Measurements from ENCODE around the gene DENND5A.
"Not testable (repeated sequence)": the region's sequence is repeated elsewhere in the genome, so short reads cannot be mapped to it uniquely, and the experiment has no call there.

The DENND5A gene

DNA sequence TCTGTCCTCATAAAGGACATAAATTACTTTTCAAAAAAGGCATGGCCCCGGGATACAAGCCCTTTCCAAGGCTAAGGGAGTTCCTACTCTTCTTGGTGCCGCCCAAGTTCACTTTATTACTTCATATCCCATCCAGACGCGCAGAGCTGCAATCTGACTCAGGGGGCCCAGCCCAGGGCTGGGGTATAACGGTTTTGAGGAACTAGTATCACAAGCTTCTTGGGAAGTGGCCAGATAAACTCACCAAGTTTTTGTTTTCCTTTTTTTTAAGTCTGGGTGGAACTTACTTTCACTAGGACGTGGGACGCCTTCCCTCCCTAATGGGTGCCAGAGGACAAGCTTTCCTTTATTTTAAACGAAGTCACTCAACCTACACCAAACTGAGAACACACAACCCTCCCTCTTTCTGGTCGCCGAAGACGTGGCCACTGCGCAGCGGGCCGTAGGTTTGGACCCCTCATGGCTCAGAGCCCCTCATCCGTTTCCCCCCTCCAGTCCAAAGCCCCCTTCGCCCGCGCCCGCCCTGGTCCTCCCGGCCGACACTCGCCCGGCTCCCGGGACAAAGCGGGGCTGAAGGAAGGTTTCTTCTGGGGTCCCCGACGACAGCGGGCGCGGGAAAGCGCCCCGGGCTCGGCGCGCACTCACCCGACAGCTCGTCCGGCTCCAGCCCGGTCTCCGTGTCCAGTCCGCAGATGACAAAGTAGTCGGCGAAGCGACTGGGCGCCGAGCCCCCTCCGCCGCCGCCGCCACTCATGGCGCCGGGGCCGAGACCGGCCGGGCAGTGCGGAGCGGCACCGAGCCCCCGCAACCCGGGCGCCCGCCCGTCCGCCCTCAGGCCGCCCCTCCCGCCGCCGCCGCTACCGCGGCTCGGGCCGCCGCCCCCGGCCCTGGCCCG is 587 bp downstream of the DENND5A start:
- peak in 1 of 2 experiments; percentile 28 for DNase-seq

DNA sequence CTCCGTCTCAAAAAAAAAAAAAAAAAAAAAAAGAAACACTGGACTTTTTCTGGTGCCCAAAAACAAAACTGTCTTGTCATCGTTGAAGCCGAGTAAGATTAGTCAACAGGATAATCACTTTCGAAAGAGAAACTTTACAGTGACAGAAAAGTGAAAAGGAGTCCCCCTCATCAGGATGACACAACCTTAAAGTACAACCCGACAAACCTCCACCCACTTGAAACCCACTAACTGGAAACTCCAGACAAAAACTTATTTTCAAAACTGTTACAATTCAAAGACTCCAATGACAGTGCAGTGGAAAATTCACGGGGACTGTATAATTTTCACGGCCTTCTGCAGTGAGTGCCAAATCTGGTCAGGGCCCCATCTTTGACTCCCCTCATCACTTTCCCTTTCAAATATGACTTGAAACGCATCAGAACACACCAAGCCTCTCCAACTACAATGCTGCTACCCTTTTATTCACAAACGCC is 1.3 kb downstream of the DENND5A start:
- no peak for DNase-seq

DNA sequence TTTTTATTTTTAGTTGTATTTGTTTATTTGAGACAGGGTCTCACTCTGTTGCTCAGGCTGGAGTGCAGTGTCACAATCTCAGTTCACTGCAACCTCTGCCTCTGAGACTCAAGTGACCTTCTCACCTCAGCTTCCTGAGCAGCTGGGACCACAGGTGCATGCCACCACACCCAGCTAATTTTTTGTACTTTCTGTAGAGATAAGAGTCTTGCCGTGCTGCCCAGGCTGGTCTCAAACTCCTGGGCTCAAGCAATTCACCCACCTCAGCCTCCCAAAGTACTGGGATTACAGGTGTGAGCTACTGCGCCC is 4.4 kb downstream of the DENND5A start:
- DNase-seq = not testable (repeated sequence)

DNA sequence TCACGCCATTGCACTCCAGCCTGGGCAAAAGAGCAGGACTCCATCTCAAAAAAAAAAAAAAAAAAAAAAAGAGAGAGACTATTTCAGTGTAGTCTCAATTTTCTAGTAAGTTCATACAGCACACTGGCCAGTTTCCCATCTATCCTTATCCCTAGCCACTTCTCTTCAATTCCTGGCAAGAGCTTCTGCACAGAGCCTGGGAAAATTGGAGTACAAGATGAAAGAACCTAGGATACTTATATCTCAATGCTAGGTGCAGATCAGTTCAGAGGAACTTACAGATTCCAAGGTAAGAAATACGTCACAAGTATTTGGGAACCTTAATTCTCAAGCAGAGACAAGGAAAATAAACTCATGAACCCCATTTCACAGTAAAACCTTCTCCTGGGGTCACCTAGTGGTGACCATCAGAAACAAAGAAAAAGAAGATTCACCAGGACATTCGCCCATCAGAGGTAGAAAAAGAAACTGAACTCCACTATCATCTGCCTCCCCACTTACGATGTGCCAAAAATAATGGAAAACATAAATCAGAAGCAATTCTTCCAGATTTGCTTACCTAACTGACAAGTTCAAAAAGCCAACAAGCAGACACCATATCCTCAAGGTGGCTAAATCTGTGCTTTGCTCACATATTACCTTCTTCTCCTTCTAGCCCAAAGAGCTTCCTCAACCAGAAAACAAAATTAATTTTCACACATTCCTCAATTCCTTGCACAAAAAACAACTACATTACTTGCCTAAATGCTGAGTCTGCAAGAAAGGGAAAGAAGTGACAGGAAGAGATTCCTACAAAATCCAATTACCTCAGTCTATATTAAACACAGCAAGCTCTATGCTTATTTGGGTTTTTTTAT is 4.9 kb downstream of the DENND5A start:
- DNase-seq = no peak

DNA sequence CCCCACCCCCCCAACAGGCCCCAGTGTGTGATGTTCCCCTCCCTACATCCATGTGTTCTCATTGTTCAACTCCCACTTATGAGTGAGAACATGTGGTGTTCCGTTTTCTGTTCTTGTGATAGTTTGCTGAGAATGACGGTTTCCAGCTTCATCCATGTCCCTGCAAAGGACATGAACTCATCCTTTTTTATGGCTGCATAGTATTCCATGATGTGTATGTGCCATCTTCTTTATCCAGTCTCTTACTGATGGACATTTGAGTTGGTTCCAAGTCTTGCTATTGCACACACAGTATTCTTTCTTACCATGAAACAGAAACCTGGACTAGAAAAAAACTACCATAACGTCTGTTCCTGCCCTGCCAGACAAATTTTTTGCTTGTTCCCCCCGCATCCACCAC is 6.9 kb downstream of the DENND5A start:
- not testable (repeated sequence) for DNase-seq

DNA sequence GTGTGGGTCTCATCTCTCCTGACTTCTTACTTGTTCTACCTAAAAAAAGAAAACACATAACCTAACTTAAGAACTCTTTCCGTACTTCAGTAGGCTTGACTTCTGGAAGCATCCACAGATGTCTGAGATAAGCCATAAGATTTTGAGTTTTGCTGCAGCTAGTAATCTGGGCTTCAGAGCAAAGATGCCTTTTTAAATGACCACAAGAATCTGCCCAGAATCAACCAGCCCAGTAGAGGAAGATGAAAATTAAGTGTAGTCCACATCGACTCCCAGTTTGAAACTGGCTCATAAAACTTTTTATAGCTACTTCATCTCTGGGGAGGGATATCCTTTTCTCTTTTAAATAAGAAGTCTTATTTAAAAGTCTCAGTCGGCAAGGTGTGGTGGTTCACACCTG is 10.7 kb downstream of the DENND5A start:
- no peak for DNase-seq

DNA sequence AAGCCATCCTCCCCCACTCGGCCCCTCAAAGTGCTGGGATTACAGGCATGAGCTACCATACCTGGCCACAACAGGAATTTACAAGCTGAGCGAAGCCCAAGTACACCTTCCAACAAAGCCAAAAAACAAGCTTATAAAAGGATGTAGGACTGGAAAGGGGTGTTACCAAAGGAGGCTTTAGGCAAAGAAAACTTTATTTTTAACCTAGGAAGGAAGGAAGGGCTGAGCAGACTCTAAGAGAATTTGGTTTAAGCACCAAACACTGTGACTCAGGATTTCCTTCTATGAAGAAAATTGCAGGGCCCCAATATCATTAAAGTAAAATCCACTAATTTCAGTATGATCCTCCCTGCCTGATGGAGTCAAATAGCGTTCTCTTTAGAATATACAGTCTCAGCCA is 12.1 kb downstream of the DENND5A start:
- no peak for DNase-seq

DNA sequence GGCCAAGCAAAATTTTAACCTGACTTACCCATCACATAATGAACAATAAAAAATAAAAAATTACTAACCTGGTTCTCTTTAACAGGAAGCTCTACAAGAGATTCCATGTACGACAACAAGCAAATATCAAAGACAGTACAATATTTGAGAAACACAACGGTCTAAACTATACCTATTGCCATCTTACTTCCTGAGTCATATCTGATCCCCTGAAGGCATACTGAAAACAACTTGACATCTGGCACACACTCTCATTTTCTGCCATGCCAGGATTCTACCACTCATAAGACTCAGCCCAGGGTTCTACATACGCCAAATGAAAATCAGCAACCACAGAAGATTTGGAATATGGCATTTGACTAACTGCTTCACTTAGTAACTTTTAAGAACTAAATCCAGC is 13.8 kb downstream of the DENND5A start:
- peak in 1 of 2 experiments; percentile 50 for DNase-seq

DNA sequence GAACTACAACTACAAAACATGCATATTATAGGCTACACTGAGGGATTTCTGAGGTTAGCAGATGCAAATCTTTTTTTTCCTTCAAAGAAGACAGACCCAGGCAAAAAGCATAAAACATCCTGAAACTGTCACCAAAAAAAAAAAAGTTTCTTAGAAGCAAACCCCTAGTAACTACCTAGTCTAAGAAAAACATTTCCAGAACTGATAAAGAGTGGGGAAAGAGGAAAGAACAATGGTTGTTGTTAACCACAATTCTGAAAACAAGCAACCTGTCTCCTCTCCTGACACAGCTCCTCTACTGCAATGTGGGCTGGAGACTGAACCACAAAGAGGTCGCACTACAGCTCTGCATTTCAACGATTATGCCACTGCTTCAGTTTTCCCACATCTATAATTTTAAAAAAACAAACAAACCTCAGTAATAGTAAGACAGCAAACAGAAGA is 15.0 kb downstream of the DENND5A start:
- DNase-seq = no peak

DNA sequence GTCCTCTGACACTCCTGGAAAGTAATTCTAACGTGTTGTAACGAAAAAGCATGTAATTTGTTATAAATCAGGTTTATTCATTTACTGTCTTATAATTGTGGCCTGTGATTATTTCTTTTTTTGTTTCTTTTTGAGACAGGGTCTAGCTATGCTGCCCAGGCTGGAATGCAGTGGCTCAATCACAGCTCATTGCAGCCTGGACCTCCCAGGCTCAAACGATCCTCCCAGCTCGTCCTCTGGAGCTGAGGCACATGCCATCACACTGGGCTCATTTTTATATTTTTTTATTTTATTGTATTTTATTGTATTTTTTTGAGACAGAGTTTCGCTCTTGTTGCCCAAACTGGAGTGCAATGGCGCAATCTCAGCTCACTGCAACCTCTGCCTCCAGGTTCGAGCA is 15.9 kb downstream of the DENND5A start:
- DNase-seq = no peak

DNA sequence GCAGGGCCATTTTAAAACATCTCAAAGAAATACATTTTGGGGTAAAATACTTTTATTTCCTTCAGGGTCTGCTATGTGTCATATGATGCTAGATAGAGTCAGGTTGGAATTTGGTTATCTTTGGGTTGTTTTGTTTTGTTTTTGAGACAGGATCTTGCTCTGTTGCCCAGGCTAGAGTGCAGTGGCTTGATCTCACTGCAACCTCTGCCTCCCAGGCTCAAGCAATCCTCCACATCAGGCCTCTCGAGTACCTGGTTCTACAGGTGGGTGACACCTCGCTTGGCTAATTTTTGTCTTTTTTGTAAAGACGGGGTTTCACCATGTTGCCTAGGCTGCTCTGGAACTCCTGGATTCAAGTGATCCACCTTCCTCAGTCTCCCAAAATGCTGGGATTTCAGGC is 17.3 kb downstream of the DENND5A start:
- DNase-seq = no peak

DNA sequence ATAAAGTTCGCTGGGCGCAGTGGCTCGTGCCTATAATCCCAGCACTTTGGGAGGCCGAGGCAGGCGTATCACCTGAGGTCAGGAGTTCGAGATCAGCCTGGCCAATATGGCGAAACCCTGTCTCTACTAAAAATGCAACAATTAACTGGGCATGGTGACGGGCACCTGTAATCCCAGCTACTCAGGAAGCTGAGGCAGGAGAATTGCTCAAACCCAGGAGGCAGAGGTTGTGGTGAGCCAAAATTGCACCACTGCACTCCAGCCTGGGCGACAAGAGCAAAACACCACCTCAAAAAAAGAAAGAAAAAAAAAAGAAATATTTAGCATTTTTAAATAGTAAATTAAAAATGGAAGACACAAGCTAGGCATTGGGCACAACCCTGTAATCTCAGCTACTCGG is 28.9 kb downstream of the DENND5A start:
- DNase-seq = not testable (repeated sequence)

DNA sequence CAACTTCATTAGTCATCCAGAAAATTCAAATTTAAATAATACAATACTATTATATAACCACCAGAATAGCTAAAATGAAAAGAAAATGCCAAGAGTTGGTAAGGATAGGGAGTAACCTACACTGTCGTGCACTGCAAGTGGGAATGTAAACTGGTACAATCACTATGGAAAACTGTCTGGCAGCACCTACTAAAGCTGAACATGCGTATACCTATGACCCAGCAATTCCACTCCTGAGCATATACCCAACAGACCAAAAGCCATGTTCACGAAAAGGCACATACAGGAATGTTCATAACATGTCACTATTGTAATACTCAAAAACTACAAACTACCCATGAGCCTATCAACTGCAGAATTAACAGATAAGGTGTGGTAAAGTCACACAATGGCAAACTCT is 32.7 kb downstream of the DENND5A start:
- DNase-seq = no peak

DNA sequence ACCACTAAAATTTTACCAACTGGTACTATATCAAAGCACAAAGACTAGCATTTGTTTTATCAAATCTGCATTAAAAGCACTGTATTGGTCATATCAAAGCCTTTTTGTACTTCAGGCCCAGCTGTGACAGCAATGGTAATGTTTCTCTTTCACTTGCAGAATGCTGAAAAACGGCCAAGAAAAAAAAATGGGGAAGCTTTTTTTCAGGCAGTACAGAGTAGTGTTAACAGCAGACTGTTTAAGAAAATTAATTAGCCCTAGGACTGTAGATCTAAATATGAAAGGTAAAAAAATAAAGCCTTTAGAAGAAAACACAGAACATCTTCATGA is 33.3 kb downstream of the DENND5A start:
- DNase-seq = no peak

DNA sequence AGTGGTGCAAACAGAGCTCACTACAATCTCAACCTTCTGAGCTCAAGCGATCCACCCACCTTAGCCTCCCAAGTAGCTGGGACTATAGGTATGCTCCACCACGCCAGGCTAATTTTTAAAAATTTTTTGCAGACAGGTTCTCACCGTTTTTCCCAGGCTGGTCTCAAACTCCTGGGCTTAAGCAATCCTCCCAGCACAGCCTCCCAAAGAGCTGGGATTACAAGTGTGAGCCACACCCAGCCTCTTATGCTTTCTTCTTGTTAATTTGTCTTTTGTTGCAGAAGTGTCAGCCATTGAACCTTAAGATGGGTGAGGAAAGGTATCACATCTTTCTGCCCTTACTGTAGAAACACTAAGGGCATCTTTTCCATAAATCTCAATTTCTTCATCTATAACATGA is 34.9 kb downstream of the DENND5A start:
- DNase-seq = no peak

DNA sequence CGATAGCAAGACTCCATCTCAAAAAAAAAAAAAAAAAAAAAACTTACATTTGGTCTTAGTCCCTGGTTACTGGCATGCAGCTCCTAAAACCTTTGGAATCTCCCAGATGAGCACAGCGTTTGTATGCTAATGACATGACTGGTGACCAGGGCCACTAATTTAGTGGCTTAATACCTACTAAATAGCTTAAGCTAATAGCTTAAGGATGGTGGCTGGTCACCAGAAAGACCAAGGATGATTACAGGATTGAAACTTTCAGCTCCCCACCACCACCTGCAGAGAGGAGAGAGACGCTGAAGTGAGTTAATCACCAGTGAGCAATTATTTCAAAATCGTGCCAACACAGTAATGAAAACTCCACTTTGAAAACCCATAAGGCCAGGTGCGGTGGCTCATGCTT is 37.1 kb downstream of the DENND5A start:
- DNase-seq = no peak

DNA sequence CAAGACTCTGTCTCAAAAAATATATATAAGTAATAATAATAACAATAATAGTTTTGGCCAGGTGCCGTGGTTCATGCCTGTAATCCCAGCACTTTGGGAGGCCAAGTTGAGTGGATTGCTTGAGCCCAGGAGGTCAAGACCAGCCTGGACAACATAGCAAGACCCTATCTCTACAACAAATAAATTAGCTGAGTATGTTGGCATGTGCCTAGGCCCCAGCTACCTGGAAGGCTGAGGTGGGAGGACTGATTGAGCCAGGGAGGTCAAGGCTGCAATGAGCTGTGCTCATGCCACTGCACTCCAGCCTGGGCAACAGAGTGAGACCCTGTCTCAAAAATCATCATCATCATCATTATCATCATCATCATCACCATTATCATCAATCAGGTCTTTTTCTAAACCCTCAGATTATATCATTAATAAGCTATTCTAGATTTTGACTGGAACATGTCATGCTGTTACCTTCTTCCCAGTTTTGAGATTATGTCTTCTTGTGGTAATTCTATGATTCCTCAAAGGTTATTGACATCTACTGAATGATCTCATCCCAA is 39.3 kb downstream of the DENND5A start:
- no peak for DNase-seq

DNA sequence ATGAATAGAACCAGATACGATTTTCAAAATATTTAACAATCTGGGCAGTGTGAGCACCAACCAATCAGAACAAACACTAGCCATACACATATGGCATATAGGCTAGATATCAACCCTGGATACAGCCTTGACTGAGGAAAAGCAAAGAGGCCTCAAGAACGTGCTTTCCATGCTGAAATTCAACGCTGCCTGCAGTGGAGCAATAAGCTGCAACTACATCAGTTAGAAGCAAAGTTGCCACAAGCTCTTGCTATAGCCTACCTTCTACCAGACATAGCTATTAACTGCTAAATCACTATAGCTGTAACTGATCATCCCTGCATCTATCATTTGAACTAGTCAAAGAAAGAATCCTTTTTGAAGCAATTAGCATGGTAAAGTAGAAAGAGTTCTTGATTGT is 42.5 kb downstream of the DENND5A start:
- DNase-seq = no peak

DNA sequence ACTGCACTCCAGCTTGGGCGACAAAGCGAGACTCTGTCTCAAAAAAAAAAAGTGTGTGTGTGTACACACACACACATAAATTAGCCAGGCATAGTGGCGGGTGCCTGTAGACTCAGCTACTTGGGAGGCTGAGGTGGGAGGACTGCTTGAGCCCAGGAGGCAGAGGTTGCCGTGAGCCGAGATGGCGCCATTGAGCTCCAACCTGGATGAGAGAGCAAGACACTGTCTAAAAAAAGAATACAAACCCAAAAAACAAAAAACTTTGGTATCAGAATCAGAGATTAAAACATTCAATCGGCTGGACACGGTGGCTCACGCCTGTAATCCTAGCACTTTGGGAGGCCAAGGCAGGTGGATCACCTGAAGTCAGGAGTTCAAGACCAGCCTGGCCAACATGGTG is 44.3 kb downstream of the DENND5A start:
- not testable (repeated sequence) for DNase-seq

DNA sequence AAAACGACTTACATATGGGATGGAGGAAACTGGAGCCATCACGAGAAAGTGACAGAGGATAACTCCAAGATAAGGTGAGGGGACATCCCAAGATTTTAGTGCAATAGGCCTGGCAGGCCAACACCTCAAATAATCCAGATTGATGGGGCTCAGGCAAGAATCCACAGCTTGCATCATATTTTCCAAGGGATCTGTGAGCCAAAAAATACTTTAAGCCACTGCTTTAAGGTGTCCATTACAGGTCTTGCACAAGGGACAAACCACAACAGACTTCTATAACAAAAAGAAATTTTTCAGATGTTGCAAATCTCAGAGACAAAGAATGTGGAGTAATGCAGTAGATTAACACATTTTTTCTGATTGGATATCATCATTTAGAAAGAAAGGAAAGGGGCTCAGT is 45.6 kb downstream of the DENND5A start:
- DNase-seq = no peak

DNA sequence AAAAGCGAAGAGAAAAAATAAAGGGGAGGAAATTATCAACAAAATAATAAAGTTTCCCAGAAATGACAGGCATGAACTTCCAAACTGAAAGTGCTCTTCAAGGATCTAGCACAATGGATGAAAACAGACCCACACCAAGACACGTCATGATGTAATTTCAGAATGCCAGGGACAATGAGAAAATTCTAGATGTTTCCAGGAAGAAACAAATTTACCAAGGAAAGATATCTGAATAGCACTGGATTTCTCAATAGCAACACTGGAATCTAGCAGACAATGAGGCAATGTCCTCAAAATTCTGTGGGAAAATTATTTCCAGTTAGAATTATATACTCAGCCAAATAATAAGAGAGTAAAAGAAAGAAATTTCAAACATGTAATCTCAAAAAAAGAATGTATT is 46.0 kb downstream of the DENND5A start:
- no peak for DNase-seq

DNA sequence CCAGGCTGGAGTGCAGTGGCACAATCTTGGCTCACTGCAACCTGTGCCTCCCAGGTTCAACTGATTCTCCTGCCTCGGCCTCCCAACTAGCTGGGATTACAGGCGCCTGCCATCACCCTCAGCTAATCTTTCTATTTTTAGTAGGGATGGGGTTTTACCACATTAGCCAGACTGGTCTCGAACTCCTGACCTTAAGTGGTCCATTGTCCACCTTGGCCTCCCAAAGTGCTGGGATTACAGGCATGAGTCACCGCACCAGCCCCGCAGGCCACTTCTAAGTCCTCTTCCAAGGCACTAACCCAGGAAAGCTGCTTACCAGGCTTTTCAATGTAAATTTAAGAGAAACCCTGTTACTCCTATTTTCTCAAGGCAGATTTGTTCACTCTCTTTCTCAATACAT is 50.4 kb downstream of the DENND5A start:
- DNase-seq = no peak

DNA sequence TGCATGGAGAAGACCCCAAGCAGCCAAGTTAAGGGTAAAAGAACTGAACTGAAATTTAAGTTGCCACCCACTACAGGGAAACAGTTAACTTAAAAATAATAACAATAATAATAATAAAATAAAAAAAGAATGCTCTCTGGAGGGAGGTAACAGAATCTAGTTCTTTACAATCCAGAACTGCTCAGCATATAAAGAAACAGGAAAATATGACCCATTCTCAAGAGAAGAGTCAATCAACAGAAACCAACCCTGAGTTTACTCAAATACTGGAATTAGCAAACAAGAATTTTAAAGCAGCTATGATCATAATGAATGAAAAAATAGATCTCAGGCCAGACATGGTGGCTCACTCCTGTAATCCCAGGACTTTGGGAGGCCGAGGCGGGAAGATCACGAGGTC is 53.8 kb downstream of the DENND5A start:
- no peak for DNase-seq

DNA sequence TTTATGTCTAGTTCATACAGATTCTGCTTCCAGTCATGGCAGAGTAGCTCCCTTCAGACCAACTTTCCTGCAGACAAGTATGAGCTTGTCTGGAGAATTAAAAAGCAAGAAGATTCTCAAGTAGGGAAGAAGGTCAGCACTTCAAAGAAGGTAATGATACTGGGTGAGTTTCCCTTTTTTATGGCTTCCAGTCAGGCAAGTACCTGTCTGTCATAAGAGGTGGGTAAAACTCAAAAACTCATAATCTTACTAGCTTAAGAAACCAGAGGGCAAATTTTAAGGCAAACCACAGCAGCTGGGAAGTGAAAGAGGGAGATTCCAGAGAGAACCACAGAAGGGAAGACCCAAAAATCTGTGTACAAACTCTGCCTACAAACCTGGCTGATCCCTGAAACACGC is 54.2 kb downstream of the DENND5A start:
- DNase-seq = no peak

Measured in NCI-H524 (cell line).